GM18907 (cell line): ENCODE data around the gene KATNBL1.
A peak's percentile ranks its signal among the peaks of the same experiment; 100 is the strongest.

ENCODE experiments used
- ATAC-seq: cut with Tn5 transposase; IDR thresholded peaks from one replicate; pipeline ENCODE4 v1.9.1; 2021; ENCODE audit warnings: mild to moderate bottlenecking, moderate library complexity; ENCODE audit not compliant: unreplicated experiment

KATNBL1 gene

GRCh38 chr15:34209421-34210282, at the start of gene KATNBL1:
KATNBL1 (minus strand) TSS chr15:34210096; CDS start chr15:34163676, 46,420 bp downstream.
- ATAC-seq, result peak; percentile 97

GRCh38 chr15:34259566-34259965, 49.7 kb upstream of the KATNBL1 start:
- no peak for ATAC-seq

- ATAC-seq, result no peak
These were observed 48.3 kb upstream of the KATNBL1 start for GRCh38 chr15:34258151-34258550.

GRCh38 chr15:34252545-34252944, 42.6 kb upstream of the KATNBL1 start:
- no peak for ATAC-seq

DNA sequence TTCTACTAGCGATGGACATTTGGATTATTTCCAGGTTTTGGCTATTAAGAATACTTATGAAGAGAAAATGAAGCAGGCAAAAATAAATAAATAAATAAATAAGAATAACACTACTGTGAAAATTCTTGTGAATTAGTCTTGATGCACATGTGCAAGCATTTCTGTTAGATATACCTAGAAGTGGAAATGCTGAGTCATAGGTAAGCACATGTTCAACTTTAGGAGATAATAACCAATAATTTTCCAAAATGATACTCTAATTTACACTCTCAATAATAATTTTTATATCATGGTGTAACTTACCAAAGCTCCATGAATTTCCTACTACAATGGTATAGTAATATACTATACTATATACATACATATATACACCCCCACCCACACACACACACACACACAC, 38.3 kb upstream of the KATNBL1 start:
- no peak for ATAC-seq

DNA sequence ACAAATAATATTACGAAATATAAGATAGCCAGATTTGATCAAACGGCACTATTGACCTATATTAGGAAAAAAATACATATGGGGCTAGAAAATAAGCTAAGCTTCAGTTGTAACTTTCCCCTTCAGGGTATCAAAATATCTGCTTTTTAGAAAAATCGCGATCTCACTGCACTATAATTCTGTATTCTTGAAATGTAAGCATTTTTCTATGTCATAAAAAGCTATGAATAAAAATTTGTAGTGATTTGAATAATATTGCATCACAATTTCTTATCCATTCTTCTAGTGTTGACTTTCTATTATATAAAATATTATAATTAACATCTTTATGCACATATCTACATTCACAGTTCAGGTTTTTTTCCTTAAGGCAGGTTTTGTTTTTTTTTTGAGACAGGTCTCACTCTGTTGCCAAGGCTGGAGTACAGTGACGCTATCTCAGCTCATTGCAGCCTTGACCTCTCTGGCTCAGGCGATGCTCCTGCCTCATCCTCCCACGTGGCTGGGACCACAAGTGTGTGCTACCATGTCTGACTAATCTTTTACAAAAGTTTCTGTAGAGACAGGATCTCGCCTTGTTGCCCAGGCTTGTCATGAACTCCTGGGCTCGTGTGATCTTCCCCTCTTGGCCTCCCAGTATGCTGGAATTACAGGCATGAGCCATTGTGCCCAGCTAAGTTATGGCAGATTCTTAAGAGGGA, 36.5 kb upstream of the KATNBL1 start:
- no peak for ATAC-seq

DNA sequence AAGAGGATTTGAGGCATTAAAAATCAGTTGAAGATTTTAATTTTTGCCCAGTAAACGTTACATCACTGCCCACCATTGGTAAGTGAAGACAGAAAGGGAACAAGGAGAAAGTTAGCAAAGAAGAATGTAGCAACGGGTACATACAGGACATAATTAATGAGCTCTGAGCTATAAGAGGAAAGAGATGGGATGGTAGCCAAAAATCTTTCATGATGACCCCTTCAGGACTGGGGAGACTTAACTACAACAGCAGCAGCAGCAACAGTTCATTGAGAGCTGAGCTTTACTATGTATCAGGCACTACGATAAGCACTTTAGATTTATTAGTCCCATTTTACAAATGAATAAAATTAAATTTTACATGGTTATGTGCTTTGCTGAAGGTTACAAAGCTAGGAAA, 33.3 kb upstream of the KATNBL1 start:
- no peak for ATAC-seq

DNA sequence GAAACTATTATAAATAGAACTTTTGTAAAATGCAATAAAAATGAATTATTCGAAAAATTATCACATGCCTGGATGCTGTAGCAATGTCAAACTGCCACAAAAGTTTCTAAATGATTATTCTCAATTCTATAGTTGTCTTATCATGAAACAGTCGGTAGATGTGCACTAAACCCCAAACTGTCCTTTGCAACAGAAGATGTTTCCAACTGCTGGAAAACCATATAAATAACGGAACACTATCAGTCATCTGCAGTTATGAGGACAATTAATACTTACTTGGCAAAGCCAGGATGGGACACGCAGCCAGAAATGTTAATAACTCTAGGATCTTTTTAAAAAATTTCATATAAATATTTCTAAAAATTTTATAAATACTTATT, 32.4 kb upstream of the KATNBL1 start:
- ATAC-seq, result no peak

- peak; percentile 58 for ATAC-seq
These were observed 31.8 kb upstream of the KATNBL1 start for GRCh38 chr15:34241376-34242330.

- no peak for ATAC-seq
These were observed 30.6 kb upstream of the KATNBL1 start for GRCh38 chr15:34240537-34240936.

DNA sequence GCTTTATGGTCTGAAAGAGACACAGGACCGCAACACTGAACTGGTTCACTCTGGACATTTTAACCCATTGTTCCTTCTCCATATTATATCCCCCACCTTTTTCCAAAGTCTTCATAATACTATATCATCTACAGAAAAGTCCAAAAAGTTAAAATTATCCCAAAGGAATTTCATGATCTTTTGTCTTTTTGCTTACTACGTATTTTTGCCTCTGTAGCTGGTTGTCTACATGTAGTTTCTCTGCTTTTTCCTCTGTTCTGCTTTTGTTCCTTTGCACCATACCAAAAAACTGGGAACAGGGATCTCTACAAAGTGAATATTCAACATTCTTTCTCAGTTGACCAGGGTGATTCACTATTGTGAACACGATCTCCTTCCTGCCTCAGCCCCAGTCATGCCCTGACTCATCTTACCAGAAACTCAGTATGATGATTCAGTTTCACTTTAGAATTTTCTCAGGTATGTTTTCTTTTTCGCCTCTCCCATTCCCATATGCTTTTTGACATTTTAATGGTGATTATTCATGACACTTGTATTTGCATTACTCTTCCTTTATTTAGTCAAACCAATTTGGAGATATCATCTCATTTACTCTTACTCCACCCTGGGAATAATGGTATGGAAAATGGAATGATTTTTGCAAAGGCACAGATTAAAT, 29.4 kb upstream of the KATNBL1 start:
- no peak for ATAC-seq

DNA sequence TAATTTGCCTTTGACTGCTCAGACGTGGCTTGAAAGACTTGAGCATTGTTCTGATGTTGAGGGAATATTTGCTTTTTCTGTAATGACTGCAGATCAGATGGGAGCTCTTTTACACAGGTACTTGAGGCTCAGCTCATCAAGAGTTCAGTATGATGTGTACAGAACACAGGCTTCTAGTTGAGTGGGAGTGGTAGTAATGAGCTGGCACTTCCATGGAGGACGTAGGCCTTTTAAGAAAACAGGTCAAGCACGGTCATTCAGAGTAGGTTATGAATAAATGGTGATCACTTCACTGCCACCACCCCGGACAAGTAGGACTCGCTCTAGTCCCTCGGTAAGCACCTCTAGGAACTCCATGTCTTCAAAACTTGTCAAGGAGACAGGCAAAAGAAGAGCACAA, 23.7 kb upstream of the KATNBL1 start:
- ATAC-seq, result no peak

DNA sequence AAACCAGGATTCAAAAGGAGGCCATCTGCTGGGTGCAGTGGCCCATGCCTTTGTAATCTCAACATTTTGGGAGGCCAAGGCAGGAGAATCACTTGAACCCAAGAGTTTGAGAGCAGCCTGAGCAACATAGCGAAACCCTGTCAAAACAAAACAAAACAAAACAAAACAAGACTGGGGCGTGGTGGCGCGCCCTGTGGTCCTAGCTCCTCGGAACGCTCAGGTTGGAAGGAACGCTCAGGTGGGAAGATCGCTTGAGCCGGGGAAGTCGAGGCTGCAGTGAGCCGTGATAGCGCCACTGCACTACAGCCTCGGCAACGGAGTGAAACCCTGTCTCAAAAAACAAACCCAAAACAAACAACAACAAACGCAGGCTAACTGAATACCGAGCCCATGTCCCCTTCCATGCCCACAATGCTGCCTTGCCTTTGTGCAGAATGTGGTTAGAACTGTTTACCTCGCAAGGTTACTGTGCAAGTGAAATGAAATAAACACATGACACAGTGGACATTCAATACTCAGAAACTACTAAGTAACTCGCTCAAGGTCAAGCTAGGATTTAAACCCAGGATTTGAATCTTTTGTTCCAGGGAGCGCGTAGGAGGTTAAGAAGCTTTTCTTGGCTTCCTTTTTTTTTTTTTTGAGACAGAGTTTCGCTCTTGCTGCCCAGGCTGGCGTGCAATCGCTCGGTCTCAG, 14.2 kb upstream of the KATNBL1 start:
- ATAC-seq, result no peak

- no peak for ATAC-seq
These were observed 7.8 kb upstream of the KATNBL1 start for GRCh38 chr15:34217587-34218225.

GRCh38 chr15:34216527-34217270, 6.8 kb upstream of the KATNBL1 start:
- no peak for ATAC-seq

GRCh38 chr15:34214135-34214534, 4.2 kb upstream of the KATNBL1 start:
- no peak for ATAC-seq

DNA sequence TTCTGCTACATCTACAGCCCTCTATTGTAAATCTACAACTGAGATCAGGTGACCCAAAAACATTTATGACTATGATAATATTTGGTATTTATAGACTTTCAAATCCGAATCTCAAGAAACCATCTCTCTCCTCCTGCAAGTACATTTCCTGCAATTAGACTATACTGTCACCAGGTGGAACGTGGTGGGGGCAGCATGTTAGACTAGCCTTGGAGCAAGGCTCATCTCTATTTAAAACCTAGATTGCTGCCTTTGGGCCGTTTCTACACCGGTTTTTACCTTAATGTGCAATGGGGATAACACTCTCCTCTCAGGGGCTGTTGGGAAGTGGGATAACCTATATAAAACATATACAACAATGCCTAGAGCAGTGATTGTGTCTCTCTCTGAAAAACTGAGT, 3.8 kb upstream of the KATNBL1 start:
- ATAC-seq, result no peak

GRCh38 chr15:34206011-34206410, 3.9 kb downstream of the KATNBL1 start:
- no peak for ATAC-seq

DNA sequence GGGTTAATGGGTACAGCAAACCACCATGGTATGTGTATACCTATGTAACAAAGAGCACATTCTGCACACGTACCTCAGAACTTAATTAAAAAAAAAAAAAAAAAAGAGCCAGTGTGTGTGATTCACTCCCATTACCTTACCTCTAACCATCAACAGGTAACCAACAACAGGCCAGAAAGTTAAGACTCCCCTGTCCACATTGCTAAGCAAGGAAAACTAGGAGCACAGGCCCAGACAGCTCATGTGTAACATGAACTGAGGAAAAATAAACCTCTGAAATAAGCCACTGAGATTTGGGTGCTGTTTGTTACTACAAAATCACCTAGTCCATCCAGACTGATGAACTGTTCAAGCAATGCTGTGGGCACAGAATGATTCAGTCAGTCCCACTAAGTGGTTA, 6.0 kb downstream of the KATNBL1 start:
- no peak for ATAC-seq
